RWPE2 (cell line): ENCODE data around the gene STN1.

Source experiments
- ATAC-seq: fragments of 200-7000 bp; cut with Tn5 transposase; 3 replicates; pipeline ENCODE4 v1.9.1; 2021; ENCODE audit warnings: low read depth
- DNase-seq: peaks from one replicate; pipeline ENCODE4 v3.0.0-alpha.2; 2020; ENCODE audit warnings: low spot score
- H3K27ac ChIP-seq: fragments of 450-650 bp; 2 replicates; pipeline ENCODE4 v1.5.1; 2017; ENCODE audit warnings: mild to moderate bottlenecking; ENCODE audit not compliant: poor library complexity, severe bottlenecking
- H3K27me3 ChIP-seq: fragments of 250-450 bp; sonication (Bioruptor Pico); 2 replicates; pipeline ENCODE4 v1.5.1; 2021; ENCODE audit warnings: mild to moderate bottlenecking, moderate library complexity; ENCODE audit not compliant: insufficient read depth, poor library complexity, severe bottlenecking
- H3K36me3 ChIP-seq: fragments of 250-450 bp; sonication (Bioruptor Pico); 2 replicates; pipeline ENCODE4 v1.5.1; 2020; ENCODE audit warnings: low read depth, mild to moderate bottlenecking, moderate library complexity
- H3K4me1 ChIP-seq: fragments of 250-450 bp; sonication (Bioruptor Pico); 2 replicates; pipeline ENCODE4 v1.5.1; 2021; ENCODE audit warnings: mild to moderate bottlenecking, moderate library complexity; ENCODE audit not compliant: insufficient read depth, poor library complexity, severe bottlenecking
- H3K4me3 ChIP-seq: fragments of 250-450 bp; sonication (Bioruptor Pico); 2 replicates; pipeline ENCODE4 v1.5.1; 2021; ENCODE audit warnings: mild to moderate bottlenecking, moderate library complexity; ENCODE audit not compliant: severe bottlenecking
- H3K9me3 ChIP-seq: fragments of 250-450 bp; sonication (Bioruptor Pico); 2 replicates; pipeline ENCODE4 v1.5.1; 2021; ENCODE audit warnings: mild to moderate bottlenecking, moderate library complexity; ENCODE audit not compliant: severe bottlenecking
- CTCF ChIP-seq: fragments of 450-650 bp; IDR thresholded peaks from one replicate; pipeline ENCODE4 v1.5.1; 2017; ENCODE audit warnings: mild to moderate bottlenecking, moderate library complexity; ENCODE audit not compliant: poor library complexity, severe bottlenecking

Gene STN1

GRCh38 chr10:103841519-103841918 lies 76.5 kb downstream of the STN1 start:
- H3K4me1 ChIP-seq: peaks cover 1% of the 10 kb centered on the region
- H3K27ac ChIP-seq: no peak overlapping the region
- DNase-seq (no peak), ATAC-seq (no peak)
- H3K27me3 ChIP-seq: no peaks in the 10 kb centered on the region
- TF ChIP-seq CTCF: no peak
- H3K9me3 ChIP-seq: no peaks in the 10 kb centered on the region
- H3K36me3 ChIP-seq: peaks cover 27% of the 10 kb centered on the region
- no peak overlapping the region for H3K4me3 ChIP-seq

GRCh38 chr10:103840740-103841070 lies 77.3 kb downstream of the STN1 start:
- Histone ChIP-seq H3K27ac (no peak overlapping the region), H3K36me3 (peaks cover 27% of the 10 kb centered on the region), H3K9me3 (no peaks in the 10 kb centered on the region), H3K27me3 (no peaks in the 10 kb centered on the region), H3K4me1 (no peaks in the 10 kb centered on the region), H3K4me3 (no peak overlapping the region)
- ATAC-seq (no peak), DNase-seq (no peak)
- TF ChIP-seq CTCF: no peak

GRCh38 chr10:103839872-103840739 lies 77.9 kb downstream of the STN1 start:
- no peaks in the 10 kb centered on the region for H3K27me3 ChIP-seq
- no peaks in the 10 kb centered on the region for H3K4me1 ChIP-seq
- no peak overlapping the region for H3K4me3 ChIP-seq
- H3K27ac ChIP-seq: no peak overlapping the region
- no peaks in the 10 kb centered on the region for H3K9me3 ChIP-seq
- no peak for TF ChIP-seq CTCF
- DNase-seq (no peak), ATAC-seq (no peak)
- H3K36me3 ChIP-seq: peaks cover 27% of the 10 kb centered on the region

GRCh38 chr10:103839519-103839871 lies 78.5 kb downstream of the STN1 start:
- H3K27me3 ChIP-seq: no peaks in the 10 kb centered on the region
- no peak for ATAC-seq
- H3K4me3 ChIP-seq: no peak overlapping the region
- no peak for TF ChIP-seq CTCF
- H3K9me3 ChIP-seq: no peaks in the 10 kb centered on the region
- no peak for DNase-seq
- H3K27ac ChIP-seq: no peak overlapping the region
- H3K36me3 ChIP-seq: peaks cover 24% of the 10 kb centered on the region
- H3K4me1 ChIP-seq: no peaks in the 10 kb centered on the region

GRCh38 chr10:103838862-103839518 lies 79.0 kb downstream of the STN1 start:
- Histone ChIP-seq H3K36me3 (peaks cover 22% of the 10 kb centered on the region), H3K27me3 (no peaks in the 10 kb centered on the region), H3K9me3 (no peaks in the 10 kb centered on the region), H3K4me3 (no peak overlapping the region), H3K27ac (no peak overlapping the region), H3K4me1 (no peaks in the 10 kb centered on the region)
- ATAC-seq: no peak
- TF ChIP-seq CTCF: no peak
- DNase-seq: no peak
